ENCODE results near the gene MPL.

MPL gene

GRCh38 chr1:43306688-43307457, 30.7 kb upstream of the MPL start:
- no peak overlapping the region for H3K27ac ChIP-seq (ENCODE audit: low read depth, low read length)
- H3K79me2 ChIP-seq (ENCODE audit: control insufficient read depth, insufficient read depth, low read length, unreplicated experiment) = no peaks in the 10 kb centered on the region
- no peaks in the 10 kb centered on the region for H3K4me1 ChIP-seq (ENCODE audit: control insufficient read depth, insufficient read depth, low read length, unreplicated experiment)
- no peak overlapping the region for H2AFZ ChIP-seq (ENCODE audit: low read length, unreplicated experiment)
- H3K27me3 ChIP-seq (ENCODE audit: insufficient read depth, low read length) = no peaks in the 10 kb centered on the region
- no peaks in the 10 kb centered on the region for H3K36me3 ChIP-seq (ENCODE audit: insufficient read depth, low read length)
- no peak overlapping the region for H3K4me3 ChIP-seq (ENCODE audit: low read depth, low read length)

- Histone ChIP-seq H3K79me2 (ENCODE audit: control insufficient read depth, insufficient read depth, low read length, unreplicated experiment) (no peaks in the 10 kb centered on the region), H3K36me3 (ENCODE audit: insufficient read depth, low read length) (no peaks in the 10 kb centered on the region), H2AFZ (ENCODE audit: low read length, unreplicated experiment) (no peak overlapping the region), H3K27ac (ENCODE audit: low read depth, low read length) (no peak overlapping the region), H3K27me3 (ENCODE audit: insufficient read depth, low read length) (no peaks in the 10 kb centered on the region), H3K4me3 (ENCODE audit: low read depth, low read length) (no peak overlapping the region), H3K4me1 (ENCODE audit: control insufficient read depth, insufficient read depth, low read length, unreplicated experiment) (no peaks in the 10 kb centered on the region)
Observed at GRCh38 chr1:43307458-43308158, 30.0 kb upstream of the MPL start.

- H3K79me2 ChIP-seq (ENCODE audit: control insufficient read depth, insufficient read depth, low read length, unreplicated experiment) = no peaks in the 10 kb centered on the region
- no peak overlapping the region for H3K27ac ChIP-seq (ENCODE audit: low read depth, low read length)
- no peak overlapping the region for H2AFZ ChIP-seq (ENCODE audit: low read length, unreplicated experiment)
- H3K4me1 ChIP-seq (ENCODE audit: control insufficient read depth, insufficient read depth, low read length, unreplicated experiment) = no peaks in the 10 kb centered on the region
- no peaks in the 10 kb centered on the region for H3K27me3 ChIP-seq (ENCODE audit: insufficient read depth, low read length)
- H3K4me3 ChIP-seq (ENCODE audit: low read depth, low read length) = no peak overlapping the region
- H3K36me3 ChIP-seq (ENCODE audit: insufficient read depth, low read length) = no peaks in the 10 kb centered on the region
Observed at GRCh38 chr1:43308635-43309404, 28.8 kb upstream of the MPL start.

- Histone ChIP-seq H3K4me1 (ENCODE audit: control insufficient read depth, insufficient read depth, low read length, unreplicated experiment) (no peaks in the 10 kb centered on the region), H2AFZ (ENCODE audit: low read length, unreplicated experiment) (no peak overlapping the region), H3K79me2 (ENCODE audit: control insufficient read depth, insufficient read depth, low read length, unreplicated experiment) (no peaks in the 10 kb centered on the region), H3K27ac (ENCODE audit: low read depth, low read length) (no peak overlapping the region), H3K36me3 (ENCODE audit: insufficient read depth, low read length) (no peaks in the 10 kb centered on the region), H3K27me3 (ENCODE audit: insufficient read depth, low read length) (no peaks in the 10 kb centered on the region), H3K4me3 (ENCODE audit: low read depth, low read length) (no peak overlapping the region)
Observed at GRCh38 chr1:43309405-43310025, 28.1 kb upstream of the MPL start.

GRCh38 chr1:43311521-43311920, 26.1 kb upstream of the MPL start:
- H2AFZ ChIP-seq (ENCODE audit: low read length, unreplicated experiment) = no peak overlapping the region
- H3K27ac ChIP-seq (ENCODE audit: low read depth, low read length) = no peak overlapping the region
- H3K4me1 ChIP-seq (ENCODE audit: control insufficient read depth, insufficient read depth, low read length, unreplicated experiment) = no peaks in the 10 kb centered on the region
- no peaks in the 10 kb centered on the region for H3K27me3 ChIP-seq (ENCODE audit: insufficient read depth, low read length)
- H3K79me2 ChIP-seq (ENCODE audit: control insufficient read depth, insufficient read depth, low read length, unreplicated experiment) = no peaks in the 10 kb centered on the region
- H3K4me3 ChIP-seq (ENCODE audit: low read depth, low read length) = no peak overlapping the region
- H3K36me3 ChIP-seq (ENCODE audit: insufficient read depth, low read length) = no peaks in the 10 kb centered on the region

GRCh38 chr1:43312212-43312623, 25.4 kb upstream of the MPL start:
- Histone ChIP-seq H3K4me1 (ENCODE audit: control insufficient read depth, insufficient read depth, low read length, unreplicated experiment) (no peaks in the 10 kb centered on the region), H3K27me3 (ENCODE audit: insufficient read depth, low read length) (no peaks in the 10 kb centered on the region), H3K79me2 (ENCODE audit: control insufficient read depth, insufficient read depth, low read length, unreplicated experiment) (no peaks in the 10 kb centered on the region), H3K27ac (ENCODE audit: low read depth, low read length) (no peak overlapping the region), H3K36me3 (ENCODE audit: insufficient read depth, low read length) (no peaks in the 10 kb centered on the region), H3K4me3 (ENCODE audit: low read depth, low read length) (no peak overlapping the region), H2AFZ (ENCODE audit: low read length, unreplicated experiment) (no peak overlapping the region)

- no peaks in the 10 kb centered on the region for H3K4me1 ChIP-seq (ENCODE audit: control insufficient read depth, insufficient read depth, low read length, unreplicated experiment)
- no peak overlapping the region for H2AFZ ChIP-seq (ENCODE audit: low read length, unreplicated experiment)
- H3K27me3 ChIP-seq (ENCODE audit: insufficient read depth, low read length) = no peaks in the 10 kb centered on the region
- no peak overlapping the region for H3K27ac ChIP-seq (ENCODE audit: low read depth, low read length)
- no peak overlapping the region for H3K4me3 ChIP-seq (ENCODE audit: low read depth, low read length)
- no peaks in the 10 kb centered on the region for H3K79me2 ChIP-seq (ENCODE audit: control insufficient read depth, insufficient read depth, low read length, unreplicated experiment)
- no peaks in the 10 kb centered on the region for H3K36me3 ChIP-seq (ENCODE audit: insufficient read depth, low read length)
Observed at GRCh38 chr1:43312663-43313515, 24.7 kb upstream of the MPL start.

- Histone ChIP-seq H2AFZ (ENCODE audit: low read length, unreplicated experiment) (no peak overlapping the region), H3K27ac (ENCODE audit: low read depth, low read length) (no peak overlapping the region), H3K27me3 (ENCODE audit: insufficient read depth, low read length) (no peaks in the 10 kb centered on the region), H3K36me3 (ENCODE audit: insufficient read depth, low read length) (no peaks in the 10 kb centered on the region), H3K4me3 (ENCODE audit: low read depth, low read length) (no peak overlapping the region), H3K79me2 (ENCODE audit: control insufficient read depth, insufficient read depth, low read length, unreplicated experiment) (no peaks in the 10 kb centered on the region), H3K4me1 (ENCODE audit: control insufficient read depth, insufficient read depth, low read length, unreplicated experiment) (no peaks in the 10 kb centered on the region)
Observed at GRCh38 chr1:43313771-43314170, 23.8 kb upstream of the MPL start.

GRCh38 chr1:43314233-43314632, 23.4 kb upstream of the MPL start:
- Histone ChIP-seq H3K4me1 (ENCODE audit: control insufficient read depth, insufficient read depth, low read length, unreplicated experiment) (no peaks in the 10 kb centered on the region), H3K36me3 (ENCODE audit: insufficient read depth, low read length) (no peaks in the 10 kb centered on the region), H3K4me3 (ENCODE audit: low read depth, low read length) (no peak overlapping the region), H3K27ac (ENCODE audit: low read depth, low read length) (no peak overlapping the region), H3K27me3 (ENCODE audit: insufficient read depth, low read length) (no peaks in the 10 kb centered on the region), H3K79me2 (ENCODE audit: control insufficient read depth, insufficient read depth, low read length, unreplicated experiment) (no peaks in the 10 kb centered on the region), H2AFZ (ENCODE audit: low read length, unreplicated experiment) (no peak overlapping the region)

GRCh38 chr1:43315481-43315880, 22.1 kb upstream of the MPL start:
- Histone ChIP-seq H3K4me1 (ENCODE audit: control insufficient read depth, insufficient read depth, low read length, unreplicated experiment) (no peaks in the 10 kb centered on the region), H3K79me2 (ENCODE audit: control insufficient read depth, insufficient read depth, low read length, unreplicated experiment) (no peaks in the 10 kb centered on the region), H3K4me3 (ENCODE audit: low read depth, low read length) (no peak overlapping the region), H3K27me3 (ENCODE audit: insufficient read depth, low read length) (no peaks in the 10 kb centered on the region), H2AFZ (ENCODE audit: low read length, unreplicated experiment) (no peak overlapping the region), H3K27ac (ENCODE audit: low read depth, low read length) (no peak overlapping the region), H3K36me3 (ENCODE audit: insufficient read depth, low read length) (no peaks in the 10 kb centered on the region)
